Mononuclear cell (primary cell): ENCODE results near the gene ELOVL1. TPM values are rescaled to one million over a fixed set of nuclear protein-coding genes. Genes with fewer than 3 reads are reported as not detected.

Experiments used
- H3K27me3 ChIP-seq: 2 replicates; pipeline ENCODE4 v1.6.0; 2011; ENCODE audit warnings: low read length, control low read depth; ENCODE audit not compliant: insufficient read depth
- H3K4me1 ChIP-seq: 2 replicates; pipeline ENCODE4 v1.5.1; 2011; ENCODE audit warnings: mild to moderate bottlenecking, low read length, control low read depth; ENCODE audit not compliant: insufficient read depth
- H3K4me3 ChIP-seq: 2 replicates; pipeline ENCODE4 v1.5.1; 2011; ENCODE audit warnings: mild to moderate bottlenecking, low read length, moderate library complexity
- H3K9me3 ChIP-seq: 2 replicates; pipeline ENCODE4 v1.5.1; 2011; ENCODE audit warnings: low read depth, mild to moderate bottlenecking, control low read depth, low read length
- total RNA-seq: library from RNA; depleted of rRNA; stranded (reverse); fragments of >200 nt; gene quantifications from one replicate; pipeline ENCODE4 v1.2.3, GENCODE V29; 2012

Gene ELOVL1
- total RNA-seq, 1 donor = 18.4 TPM

DNA sequence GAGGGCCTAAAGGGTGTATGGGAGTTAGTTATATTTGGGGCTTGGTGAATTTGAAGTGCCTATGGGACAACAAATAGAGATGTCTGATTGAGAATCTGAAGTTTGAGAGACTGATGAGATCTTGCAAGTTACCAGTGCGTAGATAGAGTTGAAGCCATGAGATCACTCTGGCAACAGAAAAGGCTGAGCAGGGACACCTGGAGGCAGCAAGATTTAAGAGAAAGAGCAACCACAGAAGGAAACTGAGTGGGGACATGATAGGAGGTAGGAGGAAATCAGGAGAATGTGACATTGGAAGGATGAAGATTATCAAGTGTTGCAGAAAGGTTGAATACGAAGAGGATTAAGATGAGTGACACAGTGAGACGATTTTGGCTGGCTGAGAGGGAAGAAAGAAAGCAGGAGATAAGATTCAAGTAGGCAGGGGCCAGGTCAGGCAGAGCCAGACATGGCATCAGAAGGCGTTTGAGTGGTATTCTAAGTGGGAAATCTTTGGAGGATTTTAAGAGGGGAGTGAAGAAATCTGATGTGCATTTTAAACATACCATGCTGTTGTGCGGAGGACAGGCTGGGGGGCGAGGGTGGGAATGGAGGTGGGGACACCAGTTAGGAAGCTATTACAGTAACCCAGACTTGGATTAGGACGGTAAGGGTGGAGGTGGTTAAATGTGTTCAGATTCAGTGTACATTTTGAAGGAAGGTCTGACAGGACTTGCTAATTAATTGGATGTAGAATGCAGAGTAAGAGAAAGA is 33.2 kb downstream of the ELOVL1 start:
- Histone ChIP-seq H3K9me3 (no peaks in the 10 kb centered on the region), H3K4me3 (no peak overlapping the region), H3K4me1 (peaks cover 8% of the 10 kb centered on the region), H3K27me3 (no peaks in the 10 kb centered on the region)

DNA sequence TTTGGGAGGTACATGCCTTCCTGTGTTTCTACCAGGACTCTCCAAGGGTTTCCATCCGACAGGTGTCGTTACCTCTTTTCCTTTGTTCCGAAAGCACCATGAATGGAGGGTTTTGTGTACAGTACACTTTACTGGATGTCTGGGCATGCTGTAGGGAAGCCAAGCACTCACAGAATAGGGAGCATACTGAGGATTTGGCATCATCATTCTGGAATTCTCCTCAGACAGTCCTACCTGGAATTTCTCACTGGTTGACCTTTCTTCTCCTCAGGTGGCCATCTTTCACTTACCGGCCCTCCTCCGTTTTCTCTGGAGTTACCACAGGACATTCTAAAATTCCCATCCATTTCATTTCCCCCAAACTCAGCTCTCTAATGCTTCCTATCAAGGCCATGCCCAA is 36.1 kb downstream of the ELOVL1 start:
- Histone ChIP-seq H3K9me3 (no peaks in the 10 kb centered on the region), H3K4me1 (peaks cover 9% of the 10 kb centered on the region), H3K4me3 (no peak overlapping the region), H3K27me3 (no peaks in the 10 kb centered on the region)

DNA sequence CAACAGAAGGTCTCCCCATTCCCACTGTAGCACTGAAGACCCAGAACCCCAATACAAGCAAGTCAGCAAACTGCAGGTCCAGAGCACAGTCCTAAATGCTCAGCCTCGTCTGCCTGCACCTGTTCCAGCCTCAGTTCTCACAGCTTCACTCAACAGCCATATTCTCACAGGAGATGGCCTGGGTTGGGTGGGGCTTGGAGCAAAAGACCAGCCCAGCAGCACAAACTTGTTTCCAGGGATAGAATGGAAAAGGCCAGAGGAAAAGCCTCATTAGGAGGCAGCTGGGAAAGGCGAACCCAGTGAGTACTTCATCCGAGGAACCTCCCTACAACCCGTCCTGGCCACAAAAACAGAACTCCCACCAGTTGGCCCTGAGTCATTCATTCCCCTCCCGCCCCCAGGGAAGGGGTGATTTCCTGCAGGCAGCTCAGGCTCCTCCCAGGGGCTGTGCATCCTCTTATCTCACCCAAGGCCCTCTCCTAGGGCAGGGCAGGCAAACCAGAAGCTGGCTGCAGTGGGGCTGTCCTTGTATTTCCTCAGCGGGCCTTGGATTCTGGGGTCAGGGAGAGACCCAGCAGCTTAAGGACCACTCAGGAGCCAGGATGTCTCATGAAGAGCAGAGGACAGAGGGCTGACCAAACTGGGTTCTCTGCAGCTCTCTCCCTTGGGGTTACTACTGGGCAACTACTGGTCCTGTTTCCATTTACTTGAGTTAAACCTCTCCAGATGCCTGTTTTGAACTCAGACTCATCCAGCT is 37.6 kb downstream of the ELOVL1 start:
- peaks cover 9% of the 10 kb centered on the region for H3K4me1 ChIP-seq
- H3K4me3 ChIP-seq = no peak overlapping the region
- H3K27me3 ChIP-seq = no peaks in the 10 kb centered on the region
- no peaks in the 10 kb centered on the region for H3K9me3 ChIP-seq

DNA sequence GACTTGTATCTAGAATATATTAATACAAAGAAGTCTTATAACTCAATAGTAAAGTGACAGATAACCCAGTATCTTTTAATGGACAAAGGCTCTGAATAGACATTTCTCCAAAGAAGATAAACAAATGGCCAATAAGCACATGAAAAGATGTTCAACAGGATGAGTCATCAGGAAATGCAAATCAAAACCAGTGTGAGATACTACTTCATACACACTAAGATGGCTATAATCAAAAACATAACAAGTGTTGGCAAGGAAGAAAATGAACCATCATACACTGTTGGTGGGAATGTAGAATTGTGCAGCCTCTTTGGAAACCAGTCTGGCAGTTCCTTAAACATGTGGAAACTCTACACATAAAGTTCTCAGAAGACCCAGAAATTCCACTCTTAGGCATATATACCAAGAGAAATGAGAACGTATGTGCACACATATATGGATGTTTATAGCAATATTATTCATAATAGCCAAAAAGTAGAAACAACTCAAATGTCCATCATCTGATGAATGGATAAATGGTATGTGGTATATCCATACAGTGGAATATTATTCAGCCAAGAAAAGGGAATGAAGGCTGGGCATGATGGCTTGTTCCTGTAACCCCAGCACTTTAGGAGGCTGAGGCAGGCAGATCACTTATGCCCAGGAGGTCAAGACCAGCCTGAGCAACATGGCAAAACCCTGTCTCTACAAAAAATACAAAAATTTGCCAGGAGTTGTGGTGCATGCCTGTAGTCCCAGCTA is 40.1 kb downstream of the ELOVL1 start:
- peaks cover 9% of the 10 kb centered on the region for H3K4me1 ChIP-seq
- no peaks in the 10 kb centered on the region for H3K27me3 ChIP-seq
- no peak overlapping the region for H3K4me3 ChIP-seq
- no peaks in the 10 kb centered on the region for H3K9me3 ChIP-seq

DNA sequence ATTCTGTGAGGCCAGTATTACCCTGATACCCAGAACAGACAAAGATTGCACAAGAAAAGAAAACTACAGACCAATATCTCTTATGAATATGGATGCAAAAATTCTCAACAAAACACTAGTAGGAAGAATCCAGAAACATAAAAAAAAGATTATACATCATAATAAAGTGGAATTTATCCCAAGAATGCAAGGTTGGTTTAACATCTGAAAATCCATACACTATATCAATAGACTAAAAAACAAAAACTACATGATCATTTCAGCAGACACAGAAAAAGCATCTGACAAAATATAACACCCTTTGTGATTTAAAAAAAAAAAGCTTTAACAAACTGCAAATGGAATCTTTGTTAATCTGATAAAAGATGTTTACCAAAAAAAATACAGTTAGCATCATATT is 42.4 kb downstream of the ELOVL1 start:
- H3K9me3 ChIP-seq = no peaks in the 10 kb centered on the region
- no peak overlapping the region for H3K4me3 ChIP-seq
- no peaks in the 10 kb centered on the region for H3K27me3 ChIP-seq
- H3K4me1 ChIP-seq = peaks cover 8% of the 10 kb centered on the region

DNA sequence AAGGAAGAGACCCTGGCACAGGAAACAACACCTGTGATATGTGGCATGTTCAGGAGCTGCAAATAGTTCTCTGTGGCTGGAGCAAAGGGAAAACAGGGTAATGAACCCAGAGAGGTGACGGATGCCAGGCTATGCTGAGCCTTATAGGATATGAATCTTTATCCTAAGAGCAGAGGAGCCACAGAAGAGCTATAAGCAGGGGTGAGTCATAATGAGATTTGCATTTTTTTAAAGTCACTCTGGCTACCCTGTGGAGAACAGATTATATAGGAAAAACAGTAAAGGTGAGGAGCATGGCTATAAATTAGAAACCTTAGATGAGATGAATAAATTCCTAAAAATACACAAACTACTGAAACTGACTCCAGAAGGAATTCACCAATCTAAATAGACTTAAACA is 43.0 kb downstream of the ELOVL1 start:
- Histone ChIP-seq H3K9me3 (no peaks in the 10 kb centered on the region), H3K27me3 (no peaks in the 10 kb centered on the region), H3K4me3 (no peak overlapping the region), H3K4me1 (peaks cover 3% of the 10 kb centered on the region)

DNA sequence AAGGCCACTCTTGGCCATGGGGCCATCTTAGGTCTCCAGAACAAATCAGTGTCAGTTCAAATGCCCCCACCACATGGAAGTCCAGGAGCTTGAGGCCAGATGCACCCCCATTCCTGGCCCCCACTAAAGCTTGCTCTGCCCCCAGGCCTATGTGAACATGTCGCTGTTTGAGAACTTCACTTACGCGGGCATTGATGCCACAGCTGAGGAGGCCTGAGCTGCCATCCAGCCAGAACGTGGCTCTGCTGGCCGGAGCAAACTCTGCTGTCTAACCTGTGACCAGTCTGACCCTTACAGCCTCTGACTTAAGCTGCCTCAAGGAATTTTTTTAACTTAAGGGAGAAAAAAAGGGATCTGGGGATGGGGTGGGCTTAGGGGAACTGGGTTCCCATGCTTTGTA is 45.3 kb downstream of the ELOVL1 start:
- Histone ChIP-seq H3K4me3 (no peak overlapping the region), H3K9me3 (no peaks in the 10 kb centered on the region), H3K27me3 (no peaks in the 10 kb centered on the region), H3K4me1 (no peaks in the 10 kb centered on the region)

DNA sequence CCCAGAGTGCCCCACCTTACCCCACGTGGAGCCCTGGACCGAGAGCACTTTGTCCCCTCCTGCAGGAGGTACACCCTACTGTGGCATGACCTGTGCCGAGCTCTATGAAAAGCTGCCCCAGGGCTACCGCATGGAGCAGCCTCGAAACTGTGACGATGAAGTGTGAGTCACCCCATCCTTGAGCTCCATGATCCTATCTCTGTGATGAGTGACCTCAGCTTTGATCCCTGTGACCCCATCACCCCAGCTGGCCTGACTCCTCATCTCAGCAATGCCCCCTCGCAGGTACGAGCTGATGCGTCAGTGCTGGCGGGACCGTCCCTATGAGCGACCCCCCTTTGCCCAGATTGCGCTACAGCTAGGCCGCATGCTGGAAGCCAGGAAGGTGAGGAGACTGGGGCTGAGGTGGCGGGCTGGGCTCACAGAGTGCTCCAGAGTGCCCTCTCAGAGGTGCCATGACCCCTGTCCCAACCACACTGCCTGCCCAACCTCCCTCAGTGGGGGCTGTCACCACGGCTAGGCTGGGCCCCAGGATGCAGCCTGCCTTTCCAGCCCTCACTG is 46.4 kb downstream of the ELOVL1 start:
- Histone ChIP-seq H3K4me3 (no peak overlapping the region), H3K4me1 (no peaks in the 10 kb centered on the region), H3K27me3 (no peaks in the 10 kb centered on the region), H3K9me3 (no peaks in the 10 kb centered on the region)

DNA sequence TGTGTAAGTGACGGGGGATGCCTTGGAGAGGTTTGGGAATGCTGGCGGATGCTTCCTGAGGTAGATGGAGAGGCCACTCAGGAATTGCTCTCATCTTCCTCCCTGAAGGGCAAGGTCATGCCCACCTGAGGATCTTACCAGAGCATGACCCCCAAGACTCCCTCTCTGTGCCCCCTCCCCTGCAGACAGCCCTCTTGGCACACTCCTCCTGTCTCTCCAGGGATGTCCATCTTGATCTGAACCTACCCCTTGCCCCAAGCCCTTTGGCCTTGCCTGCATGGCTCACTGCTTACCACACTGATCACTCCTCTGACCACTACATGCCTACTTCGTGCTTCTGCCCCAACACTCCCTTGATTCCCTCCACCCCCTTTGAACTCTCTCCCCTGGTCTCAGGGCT is 48.0 kb downstream of the ELOVL1 start:
- H3K4me1 ChIP-seq = no peaks in the 10 kb centered on the region
- H3K27me3 ChIP-seq = no peaks in the 10 kb centered on the region
- no peaks in the 10 kb centered on the region for H3K9me3 ChIP-seq
- H3K4me3 ChIP-seq = no peak overlapping the region

DNA sequence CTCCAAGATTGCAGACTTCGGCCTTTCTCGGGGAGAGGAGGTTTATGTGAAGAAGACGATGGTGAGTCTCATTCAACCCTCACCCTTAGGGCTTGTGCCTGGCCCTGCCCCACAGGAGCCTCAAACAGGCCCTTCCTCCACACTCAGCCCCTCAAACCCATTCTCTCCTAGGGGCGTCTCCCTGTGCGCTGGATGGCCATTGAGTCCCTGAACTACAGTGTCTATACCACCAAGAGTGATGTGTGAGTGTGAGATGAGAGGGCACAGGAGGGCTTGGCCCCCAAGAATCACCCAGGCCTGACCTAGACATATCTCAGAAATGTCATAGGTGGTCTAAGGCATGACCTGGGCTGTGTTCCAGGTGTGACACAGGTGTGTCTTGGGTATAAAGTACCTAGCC is 48.5 kb downstream of the ELOVL1 start:
- no peaks in the 10 kb centered on the region for H3K4me1 ChIP-seq
- H3K4me3 ChIP-seq = no peak overlapping the region
- H3K27me3 ChIP-seq = no peaks in the 10 kb centered on the region
- H3K9me3 ChIP-seq = no peaks in the 10 kb centered on the region

DNA sequence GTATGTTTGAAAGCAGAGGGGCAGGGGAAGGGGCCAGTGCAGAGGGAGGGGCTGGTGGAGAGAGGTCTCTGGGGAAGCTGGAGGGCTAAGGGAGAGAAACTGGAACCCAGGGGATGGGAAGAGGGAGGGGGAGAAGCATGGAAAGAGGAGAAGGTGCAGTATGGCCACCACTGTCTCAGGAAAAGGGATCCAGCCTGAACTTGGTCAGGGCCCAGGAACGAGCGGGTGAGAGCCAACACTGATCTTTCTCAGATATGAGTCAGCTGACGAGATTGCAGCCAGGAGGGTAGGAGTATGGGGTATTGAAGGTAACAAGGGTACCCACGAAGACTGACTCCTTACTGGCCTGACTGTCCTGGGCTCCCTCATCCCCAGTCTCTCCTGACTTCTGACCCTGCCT is 49.0 kb downstream of the ELOVL1 start:
- Histone ChIP-seq H3K27me3 (no peaks in the 10 kb centered on the region), H3K9me3 (no peaks in the 10 kb centered on the region), H3K4me1 (no peaks in the 10 kb centered on the region), H3K4me3 (no peak overlapping the region)

DNA sequence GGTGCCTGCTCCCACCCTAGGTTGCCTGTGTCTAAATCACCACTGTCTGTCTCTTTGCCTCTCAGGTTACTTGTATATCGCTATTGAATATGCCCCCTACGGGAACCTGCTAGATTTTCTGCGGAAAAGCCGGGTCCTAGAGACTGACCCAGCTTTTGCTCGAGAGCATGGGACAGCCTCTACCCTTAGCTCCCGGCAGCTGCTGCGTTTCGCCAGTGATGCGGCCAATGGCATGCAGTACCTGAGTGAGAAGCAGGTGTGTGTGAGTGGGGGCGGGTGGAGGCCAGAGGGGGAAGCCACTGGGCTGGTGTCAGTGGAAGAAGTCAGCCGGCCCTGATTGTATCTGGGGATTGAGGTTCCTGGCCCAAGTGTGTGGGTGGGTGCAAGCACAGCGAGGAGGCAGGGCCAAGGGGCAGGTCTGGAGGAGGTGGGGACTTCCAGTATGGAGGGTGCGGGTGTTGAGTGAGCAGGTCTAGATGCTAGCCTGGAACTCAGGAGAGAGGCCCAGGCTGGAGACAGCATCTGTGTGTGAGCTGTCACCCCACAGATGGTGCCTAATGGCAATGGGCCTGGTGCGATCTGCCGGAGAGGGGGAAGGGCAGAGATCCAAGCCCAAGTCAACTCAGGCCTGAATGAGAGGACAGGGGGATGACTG is 49.9 kb downstream of the ELOVL1 start:
- Histone ChIP-seq H3K4me1 (no peaks in the 10 kb centered on the region), H3K9me3 (no peaks in the 10 kb centered on the region), H3K4me3 (no peak overlapping the region), H3K27me3 (no peaks in the 10 kb centered on the region)

DNA sequence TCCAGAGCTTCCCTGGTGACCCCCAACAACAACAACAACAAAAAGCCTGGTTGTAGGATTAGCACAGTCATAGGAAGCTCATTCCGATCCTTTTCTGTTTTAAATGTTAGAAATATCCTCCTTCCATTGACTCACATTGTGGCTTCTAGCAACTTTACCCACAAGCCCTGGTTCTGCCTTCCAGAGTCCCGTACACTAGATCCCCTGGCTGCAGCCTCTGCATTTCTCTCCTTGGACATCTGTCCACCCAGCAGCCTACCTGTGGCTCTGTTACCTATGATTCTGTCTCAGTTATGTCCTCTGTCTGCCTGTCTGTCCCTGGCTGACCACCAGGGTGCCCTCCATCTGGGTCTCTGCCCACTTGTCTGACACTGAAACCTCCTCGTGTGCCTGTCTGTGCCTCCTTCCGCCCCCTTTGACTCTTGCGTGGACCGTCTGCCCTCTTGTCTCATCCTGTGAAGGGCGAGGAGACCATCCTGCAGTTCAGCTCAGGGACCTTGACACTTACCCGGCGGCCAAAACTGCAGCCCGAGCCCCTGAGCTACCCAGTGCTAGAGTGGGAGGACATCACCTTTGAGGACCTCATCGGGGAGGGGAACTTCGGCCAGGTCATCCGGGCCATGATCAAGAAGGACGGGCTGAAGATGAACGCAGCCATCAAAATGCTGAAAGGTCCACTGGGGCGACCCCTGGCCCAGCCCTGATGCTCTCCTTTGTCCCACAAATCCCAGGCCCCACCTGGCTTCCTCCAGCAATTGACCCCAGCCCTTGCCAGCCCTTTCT is 50.9 kb downstream of the ELOVL1 start:
- no peak overlapping the region for H3K4me3 ChIP-seq
- H3K4me1 ChIP-seq = no peaks in the 10 kb centered on the region
- H3K9me3 ChIP-seq = no peaks in the 10 kb centered on the region
- no peaks in the 10 kb centered on the region for H3K27me3 ChIP-seq
